VCaP (cell line): ENCODE data around the gene WWOX.
A peak's percentile ranks its signal among the peaks of the same experiment; 100 is the strongest.

Experiments
- H3K27ac ChIP-seq: fragments of 450-650 bp; 2 replicates; pipeline ENCODE4 v1.5.1; 2017
- CTCF ChIP-seq: fragments of 450-650 bp; conservative IDR thresholded peaks from 2 replicates; pipeline ENCODE4 v1.5.1; 2017; ENCODE audit warnings: mild to moderate bottlenecking, moderate library complexity

Gene WWOX

GRCh38 chr16:78096386-78096785, 3.1 kb upstream of the WWOX start:
- no peak overlapping the region for H3K27ac ChIP-seq
- TF ChIP-seq CTCF: no peak

- H3K27ac ChIP-seq: no peak overlapping the region
- TF ChIP-seq CTCF: no peak
Measured at GRCh38 chr16:78097548-78097947, 1.9 kb upstream of the WWOX start.

- no peak overlapping the region for H3K27ac ChIP-seq
- TF ChIP-seq CTCF: no peak
Measured at GRCh38 chr16:78098087-78098486, 1.4 kb upstream of the WWOX start.

GRCh38 chr16:78098595-78099270, 721 bp upstream of the WWOX start:
- peak overlapping the region; percentile 46; the same call in 1 of the 2 replicates for H3K27ac ChIP-seq
- no peak for TF ChIP-seq CTCF

GRCh38 chr16:78100112-78100467, 636 bp downstream of the WWOX start:
- H3K27ac ChIP-seq: peak overlapping the region; percentile 76
- TF ChIP-seq CTCF: peak; percentile 89

GRCh38 chr16:78102122-78102660, 2.7 kb downstream of the WWOX start:
- no peak overlapping the region for H3K27ac ChIP-seq
- no peak for TF ChIP-seq CTCF

- no peak for TF ChIP-seq CTCF
- no peak overlapping the region for H3K27ac ChIP-seq
Measured at GRCh38 chr16:78102865-78103264, 3.4 kb downstream of the WWOX start.
